K562 (cell line): Measurements from ENCODE around the gene CRYBB1. TPM values are rescaled to one million over a fixed set of nuclear protein-coding genes. Genes with fewer than 3 reads are reported as not detected.

Source experiments
- CEBPB ChIP-seq: fragments of 450-650 bp; IDR thresholded peaks from 2 replicates; pipeline ENCODE4 v1.6.1; 2016; ENCODE audit warnings: missing genetic modification characterization, missing compliant biosample characterization
- CREM ChIP-seq: IDR thresholded peaks from 2 replicates; pipeline ENCODE4 v1.6.1; 2014; ENCODE audit warnings: antibody characterized with exemption, low read depth
- CXXC5 ChIP-seq: fragments of 250-450 bp; sonication (Bioruptor Pico); IDR thresholded peaks from 2 replicates; pipeline ENCODE4 v1.8.0; 2022; ENCODE audit warnings: inconsistent platforms, mild to moderate bottlenecking, moderate library complexity
- FOSL1 ChIP-seq: fragments of 200-800 bp; sonication (Bioruptor generic); conservative IDR thresholded peaks from 2 replicates; pipeline ENCODE4 v1.6.1; 2016; ENCODE audit warnings: missing genetic modification characterization, missing compliant biosample characterization
- HDAC1 ChIP-seq, 2 experiments: fragments of 450-650 bp; IDR thresholded peaks; 2 replicates each; pipeline ENCODE4 v1.6.1; 2016 to 2017; ENCODE audit warnings: inconsistent platforms in 1 of 2, mild to moderate bottlenecking in 1 of 2, moderate library complexity in 1 of 2
- HOXB6 ChIP-seq: fragments of 250-450 bp; sonication (Bioruptor Pico); IDR thresholded peaks from 2 replicates; pipeline ENCODE4 v1.5.1; 2022; ENCODE audit warnings: mild to moderate bottlenecking, borderline replicate concordance
- MYC ChIP-seq, 2 experiments: fragments of 250-450 bp in 1 of 2; sonication (Bioruptor Pico) in 1 of 2; IDR thresholded peaks; 2 replicates each; pipeline versions ENCODE4 v1.5.1 to v1.6.1; 2012 to 2021; ENCODE audit warnings: low read depth in 2 of 2, borderline replicate concordance in 1 of 2, improper control_type of control experiment in 1 of 2, low read length in 1 of 2, mild to moderate bottlenecking in 1 of 2, moderate library complexity in 1 of 2
- NKRF ChIP-seq: fragments of 450-650 bp; IDR thresholded peaks from 2 replicates; pipeline ENCODE4 v1.6.1; 2016; ENCODE audit warnings: borderline replicate concordance
- PHF8 ChIP-seq: fragments of 200-600 bp; sonication (generic); IDR thresholded peaks from 2 replicates; pipeline ENCODE4 v1.6.1; 2012; ENCODE audit warnings: mixed run types, mild to moderate bottlenecking, inconsistent platforms, low read length, moderate library complexity, borderline replicate concordance
- POLR2A ChIP-seq: fragments of 450-650 bp; conservative IDR thresholded peaks from 2 replicates; pipeline ENCODE4 v1.6.1; 2016
- POLR2G ChIP-seq: fragments of 200-400 bp; formaldehyde crosslinking; IDR thresholded peaks from 2 replicates; pipeline ENCODE4 v1.6.1; 2017; ENCODE audit warnings: low read depth, mild to moderate bottlenecking, antibody characterized with exemption, low read length, moderate library complexity
- POLR2H ChIP-seq: IDR thresholded peaks from 2 replicates; pipeline ENCODE4 v1.6.1; 2016; ENCODE audit warnings: missing genetic modification characterization, low read depth, mild to moderate bottlenecking, control low read depth, missing compliant biosample characterization, moderate library complexity
- RBBP5 ChIP-seq: fragments of 200-600 bp; sonication (generic); IDR thresholded peaks from 2 replicates; pipeline ENCODE4 v1.6.1; 2012; ENCODE audit warnings: borderline replicate concordance, mild to moderate bottlenecking, low read length, control low read depth, inconsistent platforms; ENCODE audit not compliant: insufficient read depth, poor library complexity, severe bottlenecking
- SIN3B ChIP-seq: fragments of 450-650 bp; IDR thresholded peaks from 2 replicates; pipeline ENCODE4 v1.6.1; 2017; ENCODE audit warnings: low read depth, mild to moderate bottlenecking, moderate library complexity
- SP1 ChIP-seq: sonication (generic); formaldehyde crosslinking; IDR thresholded peaks from 2 replicates; pipeline ENCODE4 v1.8.1; 2022; ENCODE audit warnings: mild to moderate bottlenecking, missing genetic modification reagents
- TAF1 ChIP-seq: IDR thresholded peaks from 2 replicates; pipeline ENCODE4 v1.6.1; 2011; ENCODE audit warnings: mild to moderate bottlenecking, low read length, moderate library complexity; ENCODE audit not compliant: insufficient read depth, control insufficient read depth, severe bottlenecking; ENCODE audit errors: extremely low read depth
- TBP ChIP-seq: optimal IDR thresholded peaks from 2 replicates; pipeline ENCODE3; 2011; ENCODE audit warnings: low read depth, low read length, improper control_type of control experiment
- TEAD2 ChIP-seq: fragments of 450-650 bp; IDR thresholded peaks from 2 replicates; pipeline ENCODE4 v1.6.1; 2016; ENCODE audit warnings: missing genetic modification characterization, control low read depth, missing compliant biosample characterization
- YY1 ChIP-seq, 3 experiments: IDR thresholded peaks; 2 replicates each; pipeline ENCODE4 v1.6.1; 2011; ENCODE audit warnings: low read length in 2 of 3, mild to moderate bottlenecking in 2 of 3, moderate library complexity in 2 of 3, borderline replicate concordance in 1 of 3, control low read depth in 1 of 3, low read depth in 1 of 3; ENCODE audit not compliant: insufficient read depth in 3 of 3, insufficient replicate concordance in 2 of 3, control insufficient read depth in 1 of 3, insufficient read length in 1 of 3; ENCODE audit errors: extremely low read depth in 1 of 3
- ZBTB17 ChIP-seq: fragments of 450-650 bp; formaldehyde crosslinking; IDR thresholded peaks from 2 replicates; pipeline ENCODE4 v1.4.0; 2020; ENCODE audit warnings: mild to moderate bottlenecking
- ZBTB7A ChIP-seq: IDR thresholded peaks from 2 replicates; pipeline ENCODE4 v1.6.1; 2011; ENCODE audit warnings: low read depth, mild to moderate bottlenecking, low read length, moderate library complexity, borderline replicate concordance; ENCODE audit not compliant: control insufficient read depth
- ZFP36 ChIP-seq: fragments of 150-350 bp; IDR thresholded peaks from 2 replicates; pipeline ENCODE4 v1.6.1; 2018; ENCODE audit warnings: low read length, low read depth; ENCODE audit not compliant: partially characterized antibody
- polyA plus RNA-seq, 8 experiments: library from polyadenylated mRNA; depleted of rRNA in 4 of 8; stranded (reverse) in 5 of 8; unstranded in 3 of 8; fragments of >200 nt; fragmentation: Nextera tagmentation in 2 of 8; fragmentation: Illumina TruSeq in 1 of 8; extraction: Ambion mirVana in 2 of 8; extraction: Trizol in 1 of 8; gene quantifications; 2 replicates each; pipeline versions ENCODE4 v1.2.1 to v1.2.3, GENCODE V29; 2011 to 2014; ENCODE audit warnings: inconsistent platforms in 1 of 8, missing spikeins in 1 of 8
- total RNA-seq, 7 experiments: library from RNA; depleted of rRNA in 6 of 7; stranded (reverse); fragments of >200 nt in 6 of 7; fragmentation: Illumina TruSeq in 2 of 7; extraction: Trizol in 2 of 7; gene quantifications; 2 replicates each; pipeline versions ENCODE4 v1.2.1 to v1.2.3, GENCODE V29; 2011 to 2021; ENCODE audit warnings: low replicate concordance in 1 of 7

CRYBB1 gene
- total and polyA plus RNA-seq, 9 of the 15 experiments (the other 6 are each of a cell fraction or from before 2014, with no cell fraction given): 0.16 to 0.45 (median 0.33) TPM; not detected in 2

GRCh38 chr22:26589845-26590736 is 27.7 kb downstream of the CRYBB1 start, which contains the start of gene TPST2 (continued):
- TF ChIP-seq ZBTB17 (CRISPR knock-in tag): 0 out of 2 replicates have a peak, but pooled peaks have one; percentile 23
- TF ChIP-seq POLR2G: peak; percentile 79
- 0 out of 2 replicates have a peak, but pooled peaks have one; percentile 33 for TF ChIP-seq CEBPB
- no peak for TF ChIP-seq TEAD2
- peak; percentile 39 for TF ChIP-seq RBBP5
- peak; percentile 74; the same call in 1 of the 2 replicates for TF ChIP-seq PHF8
- TF ChIP-seq SIN3B: 0 out of 2 replicates have a peak, but pooled peaks have one; percentile 35
- 0 out of 2 replicates have a peak, but pooled peaks have one; percentile 15 for TF ChIP-seq SP1 (CRISPR knock-in tag)
- peak; percentile 33; the same call in 1 of the 2 replicates for TF ChIP-seq MYC (IDR thresholded peaks at IDR 0.05; ENCODE audit: low read depth, low read length)
- no peak for TF ChIP-seq MYC (CRISPR knock-in tag; IDR thresholded peaks at IDR 0.05; ENCODE audit: borderline replicate concordance, low read depth)
- no peak for TF ChIP-seq NKRF
- peak; percentile 65; the same call in 1 of the 2 replicates for TF ChIP-seq ZBTB7A
- peak; percentile 44 for TF ChIP-seq CXXC5 (CRISPR knock-in tag)
- no peak for TF ChIP-seq HOXB6 (CRISPR knock-in tag)
- TF ChIP-seq HDAC1 (IDR thresholded peaks at IDR 0.05): peak in 1 of 2 experiments; percentile 18; a peak in 1 of 4 replicates
- TF ChIP-seq FOSL1 (tag): no peak
- TF ChIP-seq CREM: peak; percentile 33; the same call in 1 of the 2 replicates
- TF ChIP-seq ZFP36: peak; percentile 27
- TF ChIP-seq TBP: peak; percentile 24
- peak; percentile 68 for TF ChIP-seq TAF1
- TF ChIP-seq POLR2A: peak; percentile 64
- TF ChIP-seq POLR2H (tag): peak; percentile 22; the same call in 1 of the 2 replicates
- TF ChIP-seq YY1 (IDR thresholded peaks at IDR 0.05; ENCODE audit: borderline replicate concordance in 1 of 3, control insufficient read depth in 1 of 3, extremely low read depth in 1 of 3, insufficient read depth in 3 of 3, insufficient read length in 1 of 3, insufficient replicate concordance in 2 of 3, low read depth in 1 of 3, low read length in 2 of 3): peak in 1 of 3 experiments; percentile 28
